Measurements from ENCODE around the gene NLE1.

The NLE1 gene

DNA sequence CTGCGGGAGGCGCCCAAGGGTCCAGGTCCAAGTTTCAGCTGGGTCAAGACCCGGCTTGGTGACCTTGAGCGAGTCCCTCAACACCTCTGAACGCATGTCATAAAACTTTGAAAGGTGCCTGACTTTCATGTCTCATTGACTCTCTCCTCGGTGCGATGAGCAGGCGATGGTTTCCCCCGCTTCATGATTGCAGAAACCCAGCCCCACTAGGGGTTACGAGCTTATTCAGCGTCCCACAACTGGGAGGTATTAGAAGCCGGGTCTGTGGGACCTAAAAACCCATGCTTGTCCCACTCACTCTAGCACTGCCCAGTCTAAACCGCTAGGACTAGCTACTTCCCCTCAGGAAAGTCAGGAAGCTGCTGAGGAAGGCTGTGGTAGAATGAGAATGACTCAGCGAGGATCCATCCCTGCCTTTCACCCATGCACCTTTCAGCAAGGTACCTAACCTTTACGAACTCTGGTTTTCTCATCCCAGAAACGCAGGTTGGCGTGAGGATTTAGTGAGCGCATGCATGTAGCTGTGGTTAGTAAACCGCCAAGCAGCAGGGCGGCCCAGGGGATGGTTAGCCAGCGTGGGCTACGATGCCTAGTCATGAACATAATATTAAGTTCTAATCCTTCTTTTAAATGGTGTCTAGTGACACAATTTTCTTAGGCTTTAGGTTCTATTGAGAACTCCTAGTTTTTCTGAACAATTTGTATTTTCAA, 52.4 kb downstream of the NLE1 start:
- H3K4me1 Mint-ChIP-seq, result peaks cover 16% of the 10 kb centered on the region
- H3K9me3 Mint-ChIP-seq, result no peaks in the 10 kb centered on the region
- H3K36me3 Mint-ChIP-seq (ENCODE audit: low read depth), result no peaks in the 10 kb centered on the region
- TF ChIP-seq, protein P1, sequence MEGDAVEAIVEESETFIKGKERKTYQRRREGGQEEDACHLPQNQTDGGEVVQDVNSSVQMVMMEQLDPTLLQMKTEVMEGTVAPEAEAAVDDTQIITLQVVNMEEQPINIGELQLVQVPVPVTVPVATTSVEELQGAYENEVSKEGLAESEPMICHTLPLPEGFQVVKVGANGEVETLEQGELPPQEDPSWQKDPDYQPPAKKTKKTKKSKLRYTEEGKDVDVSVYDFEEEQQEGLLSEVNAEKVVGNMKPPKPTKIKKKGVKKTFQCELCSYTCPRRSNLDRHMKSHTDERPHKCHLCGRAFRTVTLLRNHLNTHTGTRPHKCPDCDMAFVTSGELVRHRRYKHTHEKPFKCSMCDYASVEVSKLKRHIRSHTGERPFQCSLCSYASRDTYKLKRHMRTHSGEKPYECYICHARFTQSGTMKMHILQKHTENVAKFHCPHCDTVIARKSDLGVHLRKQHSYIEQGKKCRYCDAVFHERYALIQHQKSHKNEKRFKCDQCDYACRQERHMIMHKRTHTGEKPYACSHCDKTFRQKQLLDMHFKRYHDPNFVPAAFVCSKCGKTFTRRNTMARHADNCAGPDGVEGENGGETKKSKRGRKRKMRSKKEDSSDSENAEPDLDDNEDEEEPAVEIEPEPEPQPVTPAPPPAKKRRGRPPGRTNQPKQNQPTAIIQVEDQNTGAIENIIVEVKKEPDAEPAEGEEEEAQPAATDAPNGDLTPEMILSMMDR (IDR thresholded peaks at IDR 0.05; ENCODE audit: unreplicated experiment in 3 of 3), result no peak
- peaks cover 9% of the 10 kb centered on the region for H3K27me3 Mint-ChIP-seq (ENCODE audit: low read depth)
- peak overlapping the region in 2 of 3 experiments; percentile 84 to 86 for H3K27ac Mint-ChIP-seq
- H3K4me3 Mint-ChIP-seq, result peak overlapping the region; percentile 86 to 90 (median 87)

DNA sequence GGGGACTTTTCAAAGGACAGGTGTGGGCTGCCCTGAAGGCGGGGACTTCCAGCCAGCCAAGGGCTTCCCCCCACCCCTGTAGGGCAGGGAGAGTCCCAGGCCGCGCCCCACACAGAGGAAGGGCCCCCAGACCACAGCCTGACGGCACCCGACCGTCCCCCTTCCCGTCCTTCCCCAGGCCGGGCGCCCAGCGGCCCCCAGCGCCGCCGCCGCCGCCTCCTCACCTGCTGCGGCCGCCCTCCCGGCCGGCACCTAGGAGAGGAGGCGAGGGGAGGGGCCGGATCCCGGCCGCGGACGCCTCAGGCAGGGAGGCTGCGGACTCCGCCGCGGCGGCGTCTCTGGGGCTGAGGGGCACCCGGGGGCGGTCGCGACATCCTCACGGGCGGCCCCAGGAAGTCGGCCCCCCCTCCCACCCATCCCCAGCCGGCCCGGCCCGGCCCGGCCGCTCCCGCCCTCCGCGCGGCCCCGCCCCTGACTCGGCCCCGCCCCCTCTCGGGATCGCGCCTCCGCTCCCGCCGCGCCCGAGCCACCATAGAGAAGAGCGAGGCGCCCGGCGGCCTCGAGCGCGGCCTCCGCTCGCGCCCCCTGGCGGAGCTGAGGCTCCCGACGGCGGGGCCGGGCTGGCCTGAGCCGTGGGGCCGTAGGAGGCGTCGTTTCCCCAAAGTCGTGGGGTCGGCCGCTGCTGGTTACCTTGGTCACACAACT, 53.1 kb downstream of the NLE1 start:
- Mint-ChIP-seq H3K9me3 (no peaks in the 10 kb centered on the region), H3K27ac (peak overlapping the region; percentile 84 to 91 (median 90)), H3K36me3 (ENCODE audit: low read depth) (no peaks in the 10 kb centered on the region)

DNA sequence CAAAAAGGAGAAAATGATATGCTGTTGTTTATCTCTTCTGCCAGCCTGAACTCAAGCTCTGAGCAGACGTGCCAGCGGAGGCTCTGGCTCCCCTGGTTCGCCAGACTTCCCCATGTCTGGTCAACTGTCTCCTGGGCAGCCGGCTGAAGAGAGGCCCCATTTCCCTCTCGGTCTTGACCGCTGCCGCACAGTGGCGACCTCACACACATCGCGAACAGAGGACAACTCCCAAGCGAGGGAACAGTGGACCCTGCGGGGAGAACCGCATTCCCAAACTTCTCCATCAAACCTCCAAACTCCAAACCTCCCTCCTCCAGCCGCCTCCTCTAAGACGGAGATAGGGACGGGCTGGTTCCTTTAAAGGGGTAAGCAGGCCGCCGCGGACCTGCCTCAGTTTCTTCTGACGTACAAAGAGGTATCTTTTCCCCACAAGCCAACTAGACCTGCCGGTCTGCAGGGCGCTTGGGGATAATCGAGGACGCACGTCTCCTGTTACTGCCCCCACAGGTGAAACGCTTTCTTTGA, 53.7 kb downstream of the NLE1 start:
- Mint-ChIP-seq H3K27ac (peak overlapping the region; percentile 84 to 91 (median 90)), H3K27me3 (ENCODE audit: low read depth) (peaks cover 9% of the 10 kb centered on the region), H3K4me1 (peaks cover 16% of the 10 kb centered on the region), H3K36me3 (ENCODE audit: low read depth) (no peaks in the 10 kb centered on the region), H3K4me3 (peak overlapping the region; percentile 89 to 93 (median 93)), H3K9me3 (no peaks in the 10 kb centered on the region)
- TF ChIP-seq, protein P1 (IDR thresholded peaks at IDR 0.05; ENCODE audit: unreplicated experiment in 3 of 3), result no peak

More for the DNA sequence above, 53.1 kb downstream of the NLE1 start:
- Mint-ChIP-seq H3K4me3 (peak overlapping the region; percentile 89 to 93 (median 93)), H3K4me1 (peaks cover 16% of the 10 kb centered on the region), H3K27me3 (ENCODE audit: low read depth) (peaks cover 9% of the 10 kb centered on the region)
- TF ChIP-seq, protein P1 (IDR thresholded peaks at IDR 0.05; ENCODE audit: unreplicated experiment in 3 of 3), result peak; percentile 79 to 85 (median 82)

DNA sequence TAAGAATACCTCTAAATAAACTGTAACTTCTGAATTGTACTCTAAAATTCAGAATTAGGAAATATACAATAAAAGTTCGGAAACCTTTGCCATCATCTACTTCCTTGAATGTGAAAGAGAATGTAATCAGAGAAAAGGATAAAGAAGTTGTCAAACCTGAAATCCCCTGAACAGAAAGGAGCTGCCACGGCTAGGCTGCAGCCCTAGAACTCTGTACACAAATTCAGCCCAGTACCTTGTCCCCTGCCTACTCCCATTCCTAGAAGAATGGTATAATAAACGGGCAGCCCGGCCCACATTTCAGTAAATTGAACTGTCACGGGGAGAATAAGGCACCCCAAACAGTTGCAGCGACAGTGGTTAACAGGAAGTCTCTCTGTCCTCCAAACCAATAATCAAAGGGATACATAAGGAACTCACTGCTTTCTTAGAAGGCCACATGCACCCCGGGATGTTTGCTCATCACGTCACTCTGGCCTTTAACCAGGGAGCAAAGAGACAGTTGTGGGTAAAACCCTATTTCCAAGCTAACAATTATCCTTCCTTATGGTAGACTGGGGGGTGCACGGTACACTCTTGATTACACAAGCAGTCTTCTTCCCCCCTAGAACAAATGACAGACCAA, 54.3 kb downstream of the NLE1 start:
- Mint-ChIP-seq H3K36me3 (ENCODE audit: low read depth) (no peaks in the 10 kb centered on the region), H3K4me3 (peak overlapping the region; percentile 89 to 93 (median 93)), H3K27ac (peak overlapping the region; percentile 84 to 91 (median 90)), H3K27me3 (ENCODE audit: low read depth) (peaks cover 9% of the 10 kb centered on the region), H3K9me3 (no peaks in the 10 kb centered on the region), H3K4me1 (peaks cover 16% of the 10 kb centered on the region)
- TF ChIP-seq, protein P1 (IDR thresholded peaks at IDR 0.05; ENCODE audit: unreplicated experiment in 3 of 3), result no peak

DNA sequence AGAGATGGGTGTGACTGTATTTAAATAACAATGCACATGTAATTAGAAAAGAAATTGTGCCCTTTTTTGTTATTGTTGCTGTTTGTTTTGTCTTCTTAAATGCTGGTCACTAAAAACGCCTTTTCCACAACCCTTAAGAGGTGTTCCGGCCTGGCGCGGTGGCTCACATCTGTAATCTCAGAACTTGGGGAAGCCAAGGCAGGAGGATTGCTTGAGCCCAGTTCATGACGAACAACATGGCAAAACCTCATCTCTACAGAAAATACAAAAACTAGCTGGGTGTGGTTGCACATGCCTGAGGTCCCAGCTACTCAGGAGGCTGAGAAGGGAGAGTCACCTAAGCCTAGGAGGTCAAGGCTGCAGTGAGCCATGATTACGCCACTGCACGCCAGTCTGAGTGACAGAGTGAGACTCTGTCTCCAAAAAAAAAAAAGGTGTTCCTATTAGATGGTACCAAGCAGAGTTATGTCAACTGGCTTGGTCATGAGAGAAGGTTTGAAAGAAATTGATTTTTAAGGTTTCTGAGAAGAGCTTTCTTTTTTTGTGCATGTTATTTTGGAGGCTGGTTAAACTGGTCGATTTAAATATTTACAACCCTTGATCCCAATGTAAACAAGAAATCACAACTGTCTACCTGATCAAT, 55.1 kb downstream of the NLE1 start:
- H3K36me3 Mint-ChIP-seq (ENCODE audit: low read depth), result no peaks in the 10 kb centered on the region
- H3K27ac Mint-ChIP-seq, result peak overlapping the region; percentile 84 to 91 (median 90)
- H3K9me3 Mint-ChIP-seq, result no peaks in the 10 kb centered on the region
- TF ChIP-seq, protein P1 (IDR thresholded peaks at IDR 0.05; ENCODE audit: unreplicated experiment in 3 of 3), result no peak
- peak overlapping the region; percentile 89 to 93 (median 93) for H3K4me3 Mint-ChIP-seq
- H3K4me1 Mint-ChIP-seq, result peaks cover 20% of the 10 kb centered on the region
- peaks cover 9% of the 10 kb centered on the region for H3K27me3 Mint-ChIP-seq (ENCODE audit: low read depth)

Measured in nephron (organoid).